Suppressor macrophage treated with lipopolysaccharide for 4 hours (primary cell): ENCODE measurements around the gene C1orf159.
A peak's percentile ranks its signal among the peaks of the same experiment; 100 is the strongest.
"Not testable (repeated sequence)": the region's sequence is repeated elsewhere in the genome, so short reads cannot be mapped to it uniquely, and the experiment has no call there.

ENCODE experiments used
- DNase-seq: peaks from one replicate; pipeline ENCODE4 v3.0.0-alpha.2; 2020

Gene C1orf159

GRCh38 chr1:1116701-1117468 is 996 bp upstream of the C1orf159 start:
- DNase-seq, result peak; percentile 19

GRCh38 chr1:1115136-1115785 is 628 bp downstream of the C1orf159 start:
- no peak for DNase-seq

- no peak for DNase-seq
Observed at GRCh38 chr1:1114431-1114830, 1.5 kb downstream of the C1orf159 start.

- DNase-seq, result no peak
Observed at GRCh38 chr1:1112237-1112985, 3.5 kb downstream of the C1orf159 start.

- no peak for DNase-seq
Observed at GRCh38 chr1:1111516-1112236, 4.2 kb downstream of the C1orf159 start.

- DNase-seq, result no peak
Observed at GRCh38 chr1:1110561-1110971, 5.3 kb downstream of the C1orf159 start.

- no peak for DNase-seq
Observed at GRCh38 chr1:1109743-1110142, 6.1 kb downstream of the C1orf159 start.

- DNase-seq, result no peak
Observed at GRCh38 chr1:1106510-1107221, 9.2 kb downstream of the C1orf159 start.

- peak; percentile 42 for DNase-seq
Observed at GRCh38 chr1:1104152-1104551, 11.7 kb downstream of the C1orf159 start.

- DNase-seq, result no peak
Observed at GRCh38 chr1:1101503-1101902, 14.4 kb downstream of the C1orf159 start.

- no peak for DNase-seq
Observed at GRCh38 chr1:1100296-1100695, 15.6 kb downstream of the C1orf159 start.

- no peak for DNase-seq
Observed at GRCh38 chr1:1099506-1100183, 16.2 kb downstream of the C1orf159 start.

GRCh38 chr1:1098681-1099421 is 17.0 kb downstream of the C1orf159 start:
- DNase-seq, result no peak

- not testable (repeated sequence) for DNase-seq
Observed at GRCh38 chr1:1096136-1096535, 19.8 kb downstream of the C1orf159 start.

GRCh38 chr1:1094981-1095380 is 20.9 kb downstream of the C1orf159 start:
- DNase-seq, result no peak

GRCh38 chr1:1093610-1093943 is 22.3 kb downstream of the C1orf159 start:
- no peak for DNase-seq

- no peak for DNase-seq
Observed at GRCh38 chr1:1092894-1093609, 22.8 kb downstream of the C1orf159 start.

GRCh38 chr1:1092149-1092855 is 23.6 kb downstream of the C1orf159 start:
- DNase-seq, result no peak

- no peak for DNase-seq
Observed at GRCh38 chr1:1091344-1092148, 24.3 kb downstream of the C1orf159 start.
